HTR-8/SVneo (cell line): ENCODE measurements around the gene PKNOX2.

Experiments
- DNase-seq: peaks from one replicate; pipeline ENCODE4 v3.0.0; 2011; ENCODE audit warnings: low spot score, mixed read lengths; ENCODE audit not compliant: insufficient read length
- FAIRE-seq: peaks from 2 replicates; lab custom pipeline; 2011; peaks lifted over from hg19 to GRCh38; lab: Jason Lieb, UNC

The PKNOX2 gene

GRCh38 chr11:125346565-125347260 is 182.2 kb downstream of the PKNOX2 start:
- DNase-seq (no peak), FAIRE-seq (no peak)

GRCh38 chr11:125347261-125347585 is 182.7 kb downstream of the PKNOX2 start:
- FAIRE-seq, result no peak
- no peak for DNase-seq

- DNase-seq, result no peak
- FAIRE-seq, result no peak
These were observed 183.6 kb downstream of the PKNOX2 start for GRCh38 chr11:125348141-125348651.

GRCh38 chr11:125348674-125349309 is 184.2 kb downstream of the PKNOX2 start:
- DNase-seq (peak; percentile 37), FAIRE-seq (no peak)

- FAIRE-seq, result no peak
- DNase-seq, result no peak
These were observed 185.9 kb downstream of the PKNOX2 start for GRCh38 chr11:125350206-125351032.

- no peak for DNase-seq
These were observed 186.7 kb downstream of the PKNOX2 start for GRCh38 chr11:125351033-125351867.

GRCh38 chr11:125351868-125352250 is 187.3 kb downstream of the PKNOX2 start:
- DNase-seq, result no peak
- FAIRE-seq, result no peak

More at GRCh38 chr11:125351033-125351867, 186.7 kb downstream of the PKNOX2 start:
- FAIRE-seq, result no peak

- DNase-seq, result no peak
- FAIRE-seq, result no peak
These were observed 192.2 kb downstream of the PKNOX2 start for GRCh38 chr11:125356797-125357196.

- FAIRE-seq, result no peak
- no peak for DNase-seq
These were observed 193.0 kb downstream of the PKNOX2 start for GRCh38 chr11:125357551-125357950.

GRCh38 chr11:125358254-125358840 is 193.8 kb downstream of the PKNOX2 start:
- FAIRE-seq, result no peak
- DNase-seq, result no peak

GRCh38 chr11:125359130-125359529 is 194.6 kb downstream of the PKNOX2 start:
- DNase-seq, result no peak
- FAIRE-seq, result no peak

GRCh38 chr11:125360066-125360465 is 195.5 kb downstream of the PKNOX2 start:
- DNase-seq (no peak), FAIRE-seq (no peak)

GRCh38 chr11:125364121-125364826 is 199.7 kb downstream of the PKNOX2 start:
- FAIRE-seq (no peak), DNase-seq (no peak)

- FAIRE-seq, result no peak
- no peak for DNase-seq
These were observed 200.8 kb downstream of the PKNOX2 start for GRCh38 chr11:125365196-125365931.

- DNase-seq (no peak), FAIRE-seq (no peak)
These were observed 203.2 kb downstream of the PKNOX2 start for GRCh38 chr11:125367710-125368109.

- FAIRE-seq, result no peak
- DNase-seq, result no peak
These were observed 204.2 kb downstream of the PKNOX2 start for GRCh38 chr11:125368757-125369156.

GRCh38 chr11:125369808-125370207 is 205.3 kb downstream of the PKNOX2 start:
- no peak for DNase-seq
- FAIRE-seq, result no peak

- FAIRE-seq (no peak), DNase-seq (no peak)
These were observed 206.2 kb downstream of the PKNOX2 start for GRCh38 chr11:125370561-125371389.
